ENCODE data around the gene DMBX1.

DNA sequence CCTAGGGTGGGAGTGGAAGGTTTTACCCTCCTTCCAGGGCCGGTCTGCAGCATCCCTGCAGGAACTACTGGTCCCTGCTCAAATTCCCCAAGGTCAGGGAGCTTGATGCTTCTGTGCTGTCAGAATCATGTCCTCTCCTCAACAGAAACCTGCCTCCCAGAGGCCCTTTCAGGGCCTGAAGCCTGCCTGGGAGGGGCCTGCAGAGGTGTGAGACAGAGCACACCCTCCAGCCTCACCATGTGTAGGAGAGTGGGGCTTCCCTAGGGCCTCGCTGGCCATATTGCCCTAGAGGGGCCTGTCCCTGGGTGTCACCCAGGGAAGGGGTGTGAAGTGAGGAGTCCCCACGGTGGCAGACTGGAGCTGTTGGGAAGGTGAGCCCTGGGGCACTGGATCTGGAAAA lies 40.7 kb downstream of the DMBX1 start:
- TF ChIP-seq, protein P1, sequence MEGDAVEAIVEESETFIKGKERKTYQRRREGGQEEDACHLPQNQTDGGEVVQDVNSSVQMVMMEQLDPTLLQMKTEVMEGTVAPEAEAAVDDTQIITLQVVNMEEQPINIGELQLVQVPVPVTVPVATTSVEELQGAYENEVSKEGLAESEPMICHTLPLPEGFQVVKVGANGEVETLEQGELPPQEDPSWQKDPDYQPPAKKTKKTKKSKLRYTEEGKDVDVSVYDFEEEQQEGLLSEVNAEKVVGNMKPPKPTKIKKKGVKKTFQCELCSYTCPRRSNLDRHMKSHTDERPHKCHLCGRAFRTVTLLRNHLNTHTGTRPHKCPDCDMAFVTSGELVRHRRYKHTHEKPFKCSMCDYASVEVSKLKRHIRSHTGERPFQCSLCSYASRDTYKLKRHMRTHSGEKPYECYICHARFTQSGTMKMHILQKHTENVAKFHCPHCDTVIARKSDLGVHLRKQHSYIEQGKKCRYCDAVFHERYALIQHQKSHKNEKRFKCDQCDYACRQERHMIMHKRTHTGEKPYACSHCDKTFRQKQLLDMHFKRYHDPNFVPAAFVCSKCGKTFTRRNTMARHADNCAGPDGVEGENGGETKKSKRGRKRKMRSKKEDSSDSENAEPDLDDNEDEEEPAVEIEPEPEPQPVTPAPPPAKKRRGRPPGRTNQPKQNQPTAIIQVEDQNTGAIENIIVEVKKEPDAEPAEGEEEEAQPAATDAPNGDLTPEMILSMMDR (conservative IDR thresholded peaks at IDR 0.05) = no peak
- no peak for TF ChIP-seq EZH2 (IDR thresholded peaks at IDR 0.05; ENCODE audit: low read depth)
